GM19324 (cell line): ENCODE data around the gene PTGR3.

Source experiments
- ATAC-seq: cut with Tn5 transposase; IDR thresholded peaks from one replicate; pipeline ENCODE4 v1.9.1; 2021; ENCODE audit warnings: mild to moderate bottlenecking, moderate library complexity; ENCODE audit not compliant: unreplicated experiment, low FRiP score

PTGR3 gene

GRCh38 chr18:75216212-75216910, 7.4 kb upstream of the PTGR3 start:
- no peak for ATAC-seq

DNA sequence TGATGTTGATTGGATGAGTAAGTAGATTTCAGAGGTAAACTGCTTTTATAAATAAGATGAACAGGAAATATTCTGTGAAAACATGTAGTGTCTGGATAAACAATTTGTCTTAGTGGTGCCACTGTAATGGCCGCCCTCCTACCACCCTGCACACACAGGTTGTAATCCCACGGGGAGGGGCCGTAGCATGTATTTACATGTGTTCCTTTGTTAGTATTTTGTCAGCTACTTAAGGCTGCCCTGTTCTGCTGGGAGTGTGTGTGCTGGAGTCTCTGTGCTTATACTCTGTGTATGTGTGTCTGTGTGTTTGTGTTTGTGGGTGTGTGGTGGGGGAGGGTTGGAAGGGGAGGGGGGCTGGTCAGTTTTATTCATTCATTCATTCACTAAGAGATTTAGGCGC, 6.7 kb upstream of the PTGR3 start:
- no peak for ATAC-seq

GRCh38 chr18:75214766-75215510, 6.0 kb upstream of the PTGR3 start:
- no peak for ATAC-seq

- ATAC-seq, result no peak
These were observed 5.4 kb upstream of the PTGR3 start for GRCh38 chr18:75214332-75214690.

- no peak for ATAC-seq
These were observed 4.8 kb upstream of the PTGR3 start for GRCh38 chr18:75213611-75214331.

GRCh38 chr18:75212751-75213090, 3.8 kb upstream of the PTGR3 start:
- ATAC-seq, result no peak

- ATAC-seq, result no peak
These were observed 3.2 kb upstream of the PTGR3 start for GRCh38 chr18:75211953-75212750.

DNA sequence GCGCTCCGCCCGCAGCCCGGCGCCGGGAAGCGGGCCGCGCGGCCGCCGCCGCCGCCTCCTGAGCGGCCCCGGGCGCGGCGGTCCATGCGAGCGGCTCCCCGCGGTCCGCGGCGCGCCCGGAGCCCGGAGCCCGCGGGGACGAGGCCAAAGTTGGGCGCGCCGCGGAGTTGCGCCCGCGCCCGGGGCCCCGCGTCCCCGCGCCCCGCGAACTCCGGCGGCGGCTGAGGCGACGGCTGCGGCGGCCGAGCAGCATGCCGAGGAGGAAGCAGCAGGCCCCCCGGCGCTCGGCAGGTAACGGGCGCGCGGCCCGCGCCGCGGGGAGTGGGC, 2.6 kb upstream of the PTGR3 start:
- no peak for ATAC-seq

- peak; percentile 10 for ATAC-seq
These were observed 2.2 kb upstream of the PTGR3 start for GRCh38 chr18:75211002-75211621.

DNA sequence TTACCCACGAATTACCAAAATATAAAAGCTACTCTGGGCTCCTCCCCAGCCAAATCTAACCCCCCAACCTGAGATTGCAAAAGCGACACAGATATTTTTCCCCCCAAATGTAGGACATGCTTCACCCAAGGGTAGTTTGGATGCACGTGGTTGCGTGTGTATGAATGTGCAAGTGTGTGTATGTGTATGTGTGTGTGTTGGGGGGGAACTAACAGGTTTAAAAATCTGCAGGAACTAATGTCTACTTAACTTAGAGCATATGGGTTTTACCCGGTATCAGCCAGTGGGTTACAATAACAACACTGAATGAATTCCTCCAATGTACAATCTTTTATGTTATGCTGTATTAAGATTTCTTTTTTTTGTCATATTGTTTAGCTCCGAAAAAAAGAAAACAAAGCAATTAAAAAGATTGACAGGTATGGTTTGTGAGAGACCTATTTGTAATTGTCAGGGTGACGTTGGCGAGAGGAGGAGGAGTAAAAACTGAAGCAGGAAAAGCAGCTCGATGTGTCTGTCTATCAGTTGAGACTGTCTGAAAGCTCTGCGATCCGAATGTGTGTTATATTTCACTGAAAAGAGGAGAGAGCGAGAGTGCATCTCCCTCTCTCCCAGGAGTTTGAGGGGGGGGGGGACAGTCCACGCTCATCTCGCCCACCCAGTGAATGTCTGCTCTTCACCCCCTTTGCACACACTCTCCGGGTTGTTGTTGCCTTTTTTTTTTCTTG, 1.5 kb upstream of the PTGR3 start, which contains the start of gene TSHZ1:
Gene TSHZ1, plus strand, starts transcription at position 524 of the 728 bp plus-strand sequence. CDS start 1,080 bp downstream, outside the sequence.
- peak; percentile 17 for ATAC-seq

DNA sequence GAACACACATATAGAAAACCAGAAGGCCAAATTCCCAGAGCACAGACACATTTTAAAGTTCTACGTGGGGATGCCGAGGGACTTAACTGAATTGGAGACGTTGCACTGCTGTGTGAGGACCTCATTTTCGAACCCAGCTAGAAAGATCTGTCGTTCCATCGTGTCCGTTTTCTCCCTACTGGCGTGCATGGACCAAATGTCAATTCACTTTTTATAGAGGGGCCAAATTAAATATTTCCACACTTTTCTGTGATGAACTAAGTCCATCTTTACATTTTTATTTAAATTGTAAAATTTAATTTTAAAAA, 966 bp upstream of the PTGR3 start:
- no peak for ATAC-seq

DNA sequence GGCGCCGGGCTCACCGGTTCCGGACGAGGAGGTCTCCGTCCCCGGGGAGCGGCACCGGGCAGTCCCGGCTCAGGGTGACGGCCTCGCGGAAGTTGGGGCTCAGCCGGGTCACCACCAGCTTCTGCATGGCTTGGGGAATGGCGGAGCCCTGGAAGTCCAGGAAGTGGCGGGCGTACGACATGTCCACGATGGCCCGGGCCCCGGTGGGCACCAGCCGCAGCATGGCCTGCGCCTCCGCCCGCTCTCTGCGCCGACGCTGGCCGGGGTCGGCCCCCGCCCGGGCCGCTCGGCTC, 157 bp downstream of the PTGR3 start:
- peak; percentile 38 for ATAC-seq

DNA sequence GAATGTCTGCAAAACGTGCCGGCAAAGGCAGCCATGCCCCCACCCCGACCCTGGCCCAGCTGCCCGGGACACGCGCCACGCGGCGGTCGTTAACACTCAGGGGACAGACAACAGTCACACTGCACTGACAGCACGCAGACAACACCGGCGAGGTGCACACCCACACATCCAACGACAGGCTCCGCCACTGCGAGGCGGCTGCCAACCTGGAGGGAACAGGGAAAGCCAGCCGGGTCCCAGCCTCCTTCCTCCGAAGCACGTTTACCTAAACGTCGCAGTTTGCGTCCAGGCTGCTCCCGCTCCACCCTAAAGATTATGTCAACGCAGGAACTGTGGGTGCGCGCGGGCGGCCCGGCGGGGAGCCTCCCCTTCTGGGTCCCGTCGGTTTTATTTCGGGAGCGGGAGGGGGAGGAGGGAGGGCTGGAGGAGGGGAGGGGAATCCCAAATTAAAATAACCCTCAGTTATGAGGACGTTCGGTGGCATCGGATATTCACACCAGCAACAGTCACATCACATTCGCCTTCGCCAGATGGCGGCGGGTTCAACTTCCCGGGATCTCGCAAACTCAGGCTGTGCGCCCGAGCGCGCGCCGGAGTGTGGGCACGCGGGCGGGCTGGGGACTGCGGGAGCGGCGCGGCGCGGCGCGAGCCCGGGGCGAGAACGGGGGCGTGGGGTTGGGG, 644 bp downstream of the PTGR3 start:
- peak; percentile 13 for ATAC-seq

DNA sequence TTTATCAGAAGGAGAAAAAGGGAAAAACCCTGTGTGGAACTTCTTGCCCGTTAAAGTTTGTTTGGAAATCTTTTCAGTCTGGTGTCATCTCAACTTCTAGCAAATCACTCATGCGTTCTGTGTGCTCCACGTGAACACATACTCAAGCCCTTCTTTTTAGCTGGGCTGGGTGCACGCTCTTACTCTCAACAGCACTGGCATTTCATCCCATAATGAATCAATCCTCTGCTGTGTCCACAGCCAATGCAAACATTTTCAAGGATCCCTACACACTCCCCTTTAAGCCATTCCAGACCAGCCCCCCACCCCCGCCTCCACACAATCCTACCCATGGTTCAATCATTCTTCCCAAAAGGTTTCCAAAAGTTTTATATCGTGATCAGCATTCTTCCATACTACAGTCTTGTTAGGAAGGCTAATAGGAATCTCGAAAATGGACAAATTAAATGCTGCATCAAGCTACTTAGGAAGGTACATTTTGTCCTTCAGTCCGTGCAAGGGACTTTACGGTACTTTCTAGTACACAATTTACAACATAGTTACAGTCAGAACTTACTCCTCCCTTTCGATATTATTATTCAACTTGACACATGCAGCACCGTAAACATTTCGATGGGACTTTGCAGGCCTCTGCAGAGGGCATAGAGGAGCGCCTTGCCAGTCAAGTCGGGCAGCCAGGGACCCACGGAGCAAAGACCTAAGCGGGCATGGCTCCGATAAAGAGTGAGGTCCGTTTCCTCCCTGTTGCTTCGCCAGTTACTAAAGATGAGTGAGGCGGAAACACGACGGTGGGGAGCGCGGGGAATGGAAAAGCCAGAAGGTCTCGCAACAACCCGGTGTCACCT, 1.4 kb downstream of the PTGR3 start:
- ATAC-seq, result no peak

GRCh38 chr18:75206452-75207309, 2.3 kb downstream of the PTGR3 start:
- no peak for ATAC-seq

DNA sequence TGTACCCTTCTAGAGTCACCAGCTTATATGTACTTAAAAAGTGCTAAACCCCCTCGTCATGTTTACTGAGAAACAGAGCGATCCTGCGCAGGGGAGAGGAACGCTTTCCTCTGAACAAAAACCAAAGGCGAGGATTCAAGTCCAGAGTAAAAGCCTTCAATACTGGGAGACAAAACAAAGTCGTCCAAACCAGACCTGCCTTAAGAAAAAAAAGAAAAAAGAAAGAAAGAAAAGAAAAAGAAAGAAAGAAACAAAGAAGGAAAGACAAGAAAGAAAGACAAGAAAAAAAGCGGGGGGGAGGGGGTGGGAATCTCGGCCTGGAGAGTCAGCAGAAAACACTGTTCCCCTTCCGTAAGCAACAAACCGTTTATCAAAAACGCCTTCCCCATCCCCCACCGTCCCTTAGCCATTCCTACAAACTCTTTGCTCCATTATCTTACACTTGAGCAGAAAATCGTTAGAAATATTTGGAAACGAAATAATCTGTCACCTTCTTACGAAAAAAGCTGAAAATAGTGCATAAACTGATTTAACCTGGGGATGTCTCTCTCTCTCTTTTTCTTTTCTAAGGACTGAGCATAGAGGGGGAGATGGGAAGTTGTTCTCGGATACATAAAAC, 3.3 kb downstream of the PTGR3 start:
- ATAC-seq, result no peak

GRCh38 chr18:75204732-75205513, 4.0 kb downstream of the PTGR3 start:
- no peak for ATAC-seq
